Osteocyte (in vitro differentiated cells): ENCODE data around the gene TTC34. TPM values are rescaled to one million over a fixed set of nuclear protein-coding genes. Genes with fewer than 3 reads are reported as not detected.

Source experiments
- DNase-seq: peaks from one replicate; pipeline ENCODE4 v3.0.0; 2021; ENCODE audit warnings: mixed read lengths; ENCODE audit not compliant: unreplicated experiment; ENCODE audit errors: extremely low spot score
- H3K27ac Mint-ChIP-seq: one replicate; pipeline ENCODE4 v1.8.0; 2021; ENCODE audit warnings: mild to moderate bottlenecking, mixed read lengths; ENCODE audit not compliant: unreplicated experiment
- H3K27me3 Mint-ChIP-seq: one replicate; pipeline ENCODE4 v1.8.0; 2021; ENCODE audit warnings: mixed read lengths; ENCODE audit not compliant: unreplicated experiment
- H3K36me3 Mint-ChIP-seq: one replicate; pipeline ENCODE4 v1.8.0; 2021; ENCODE audit warnings: mixed read lengths; ENCODE audit not compliant: unreplicated experiment
- H3K4me1 Mint-ChIP-seq: one replicate; pipeline ENCODE4 v1.8.0; 2021; ENCODE audit warnings: mixed read lengths; ENCODE audit not compliant: unreplicated experiment
- H3K4me3 Mint-ChIP-seq: one replicate; pipeline ENCODE4 v1.8.0; 2021; ENCODE audit warnings: mild to moderate bottlenecking, moderate library complexity, mixed read lengths; ENCODE audit not compliant: unreplicated experiment
- H3K9me3 Mint-ChIP-seq: one replicate; pipeline ENCODE4 v1.8.0; 2021; ENCODE audit warnings: mixed read lengths; ENCODE audit not compliant: unreplicated experiment
- CTCF ChIP-seq: fragments of 200-600 bp; sonication (generic); IDR thresholded peaks from 2 replicates; pipeline ENCODE4 v1.5.0; 2021; ENCODE audit warnings: antibody characterized with exemption, mild to moderate bottlenecking, moderate library complexity
- long read RNA-seq: library from polyadenylated mRNA; unstranded; transcript quantifications from one replicate; pipeline ENCODE4 v2.0.0, GENCODE V29; 2021
- total RNA-seq: library from RNA; stranded (reverse); gene quantifications from 2 replicates; pipeline ENCODE4 v1.2.1, GENCODE V29; 2021

TTC34 gene
- total RNA-seq: 1.4 and 1.7 TPM in 2 replicates
- long read RNA-seq: 0 reads

DNA sequence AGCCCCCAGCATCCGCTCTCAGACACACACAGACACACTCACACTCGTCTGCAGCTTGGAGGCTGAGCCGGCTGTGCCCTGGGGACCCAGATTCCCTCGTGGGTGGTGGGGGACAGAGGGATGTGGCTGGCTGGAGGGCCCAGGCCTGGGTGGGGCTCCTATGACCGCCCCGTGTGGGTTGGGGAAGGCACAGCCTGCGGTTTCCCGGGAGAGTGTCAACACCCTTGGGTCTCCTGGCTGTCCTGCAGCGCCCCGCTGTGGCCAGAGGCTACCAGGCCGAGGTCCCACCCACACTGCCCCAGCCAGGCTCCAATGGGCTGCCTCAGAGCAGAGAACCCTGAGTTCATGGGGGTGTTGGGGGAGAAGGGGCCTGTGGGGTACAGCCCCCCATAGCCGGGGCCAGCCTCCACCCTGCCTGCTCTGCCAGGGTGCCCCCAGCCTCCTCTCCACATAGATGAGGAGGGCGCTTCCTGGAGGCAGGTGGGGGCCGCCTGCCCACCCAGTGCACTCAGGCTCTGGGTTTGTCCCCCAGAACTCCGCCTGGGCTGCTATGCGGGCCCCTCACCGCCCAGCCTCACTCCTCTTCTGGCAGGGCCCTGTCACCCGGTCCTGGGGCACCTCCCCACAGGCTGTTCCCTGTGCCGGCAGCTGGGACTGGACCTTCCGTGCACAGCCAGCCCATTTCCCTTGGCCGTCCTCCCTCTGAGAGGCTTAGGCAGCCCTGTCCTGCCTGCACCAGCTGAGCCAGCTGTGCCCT lies at the start of gene TTC34:
TTC34 (minus strand) TSS at position 159 of the 757 bp plus-strand sequence. CDS start 866 bp downstream, outside the sequence.
- peaks cover 16% of the 10 kb centered on the region for H3K9me3 Mint-ChIP-seq
- TF ChIP-seq CTCF: no peak
- H3K27me3 Mint-ChIP-seq: no peaks in the 10 kb centered on the region
- H3K27ac Mint-ChIP-seq: no peak within 1 kb of the TSS
- no peaks in the 10 kb centered on the region for H3K4me1 Mint-ChIP-seq
- DNase-seq: no peak
- H3K4me3 Mint-ChIP-seq: no peak within 1 kb of the TSS
- H3K36me3 Mint-ChIP-seq: no peaks in the 10 kb centered on the region

DNA sequence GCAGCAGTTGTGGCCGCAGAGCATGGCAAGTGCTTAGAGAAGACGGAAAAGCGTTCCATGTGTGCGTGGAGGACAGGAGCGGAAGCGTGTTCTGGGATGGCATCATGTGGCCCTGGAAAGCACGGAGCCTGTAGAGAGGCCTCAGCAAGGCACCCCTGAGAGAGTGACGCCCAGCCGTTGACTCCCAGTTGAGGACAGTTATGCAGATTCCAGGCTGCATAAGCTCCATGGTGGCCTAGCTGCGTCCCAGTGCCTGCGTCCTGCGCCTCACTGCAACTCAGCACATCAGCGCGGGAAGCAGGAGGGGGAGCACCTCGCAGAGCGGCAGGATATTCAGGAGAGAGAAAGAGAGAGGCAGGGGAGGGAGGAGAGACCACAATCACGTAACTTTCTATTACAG lies 49.0 kb upstream of the TTC34 start:
- Mint-ChIP-seq H3K27me3 (no peaks in the 10 kb centered on the region), H3K36me3 (no peaks in the 10 kb centered on the region), H3K4me1 (no peaks in the 10 kb centered on the region), H3K4me3 (no peak overlapping the region), H3K9me3 (peaks cover 17% of the 10 kb centered on the region), H3K27ac (no peak overlapping the region)
- DNase-seq: no peak
- TF ChIP-seq CTCF: no peak

- Mint-ChIP-seq H3K9me3 (peaks cover 31% of the 10 kb centered on the region), H3K4me3 (no peak overlapping the region), H3K27me3 (no peaks in the 10 kb centered on the region), H3K4me1 (no peaks in the 10 kb centered on the region), H3K36me3 (peaks cover 2% of the 10 kb centered on the region), H3K27ac (no peak overlapping the region)
- no peak for DNase-seq
- no peak for TF ChIP-seq CTCF
Measured at GRCh38 chr1:2848006-2848670, 46.6 kb upstream of the TTC34 start.

GRCh38 chr1:2847086-2847985 lies 45.8 kb upstream of the TTC34 start:
- Mint-ChIP-seq H3K27me3 (no peaks in the 10 kb centered on the region), H3K4me1 (no peaks in the 10 kb centered on the region), H3K36me3 (peaks cover 2% of the 10 kb centered on the region), H3K9me3 (peaks cover 36% of the 10 kb centered on the region), H3K27ac (no peak overlapping the region), H3K4me3 (no peak overlapping the region)
- DNase-seq: no peak
- TF ChIP-seq CTCF: no peak
